GM21390 (cell line): ENCODE results near the gene LOXL4.

Experiments
- ATAC-seq: cut with Tn5 transposase; IDR thresholded peaks from one replicate; pipeline ENCODE4 v1.9.1; 2021; ENCODE audit not compliant: unreplicated experiment

The LOXL4 gene

DNA sequence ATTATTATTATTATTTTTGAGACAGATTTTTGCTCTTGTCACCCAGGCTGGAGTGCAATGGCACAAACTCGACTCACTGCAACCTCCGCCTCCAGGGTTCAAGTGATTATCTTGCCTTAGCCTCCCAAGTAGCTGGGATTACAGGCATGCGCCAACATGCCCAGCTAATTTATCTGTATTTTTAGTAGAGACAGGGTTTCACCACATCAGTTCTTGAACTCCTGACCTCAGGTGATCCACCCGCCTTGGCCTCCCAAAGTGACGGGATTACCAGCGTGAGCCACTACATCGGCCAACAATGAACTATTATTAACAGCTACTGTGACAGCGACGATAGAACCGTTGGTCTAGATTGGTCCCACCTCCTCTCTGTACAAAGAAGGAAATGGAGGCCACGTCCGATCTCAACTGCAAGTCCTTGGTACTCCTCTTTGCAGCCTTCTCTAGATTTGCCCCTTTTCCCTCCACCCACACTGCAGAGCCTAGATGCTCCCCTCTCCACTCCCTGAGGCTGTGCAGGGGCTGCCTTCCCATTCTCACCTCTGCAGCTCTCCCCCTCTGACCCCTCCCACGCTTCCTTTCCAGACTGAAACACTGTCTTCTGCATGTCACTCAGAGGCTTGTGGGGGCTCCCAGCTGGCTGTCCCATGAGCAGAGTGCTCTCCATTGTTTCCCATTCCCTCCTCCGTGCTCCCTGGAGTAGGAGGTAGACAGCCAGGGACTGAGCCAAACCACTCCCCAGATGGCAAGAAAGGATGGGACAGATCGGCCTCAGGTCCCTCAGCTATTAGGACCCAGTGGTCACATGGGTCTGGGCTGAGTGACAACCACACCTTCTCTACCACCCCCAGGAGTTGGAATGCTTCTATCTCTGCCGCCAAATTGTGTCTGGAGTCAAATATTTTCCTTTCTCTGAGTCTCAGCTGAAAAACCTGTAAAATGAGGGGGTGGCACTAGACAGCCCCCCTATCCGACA is 2.3 kb downstream of the LOXL4 start:
- no peak for ATAC-seq

DNA sequence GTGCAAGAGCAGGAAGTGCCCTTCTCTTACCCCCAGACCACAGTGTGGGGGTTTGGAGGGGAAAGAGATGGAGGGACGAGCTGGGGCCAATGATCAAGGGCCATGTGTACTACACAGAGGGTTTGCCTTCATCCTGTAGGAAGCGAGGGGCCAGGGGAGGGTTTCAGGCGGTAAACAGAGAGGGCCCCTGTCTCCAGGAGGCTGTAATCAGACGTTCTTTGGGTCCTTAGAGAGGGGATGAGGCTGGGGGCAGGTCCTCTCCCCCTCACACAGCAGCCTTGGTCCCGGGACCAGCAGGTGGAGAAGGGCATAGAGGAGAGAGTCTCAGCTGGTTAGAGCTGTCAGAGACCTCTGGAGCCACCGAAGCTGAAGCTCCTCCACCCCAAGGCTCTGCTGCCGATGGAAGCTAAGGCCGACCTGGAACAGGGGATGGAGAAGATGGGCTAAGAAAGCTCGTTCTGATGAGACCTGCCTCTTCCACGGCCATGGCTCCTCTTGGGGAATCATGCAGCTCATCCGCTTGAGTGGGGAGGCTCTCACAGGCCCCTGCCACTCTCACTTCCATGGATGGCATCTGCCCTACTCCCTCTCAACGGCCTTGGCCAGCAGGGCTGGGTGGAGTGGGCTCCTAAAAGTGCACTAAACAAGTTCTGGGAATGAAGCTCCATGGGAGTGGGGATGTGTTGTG is 3.5 kb downstream of the LOXL4 start:
- ATAC-seq, result no peak

- no peak for ATAC-seq
These were observed 4.9 kb downstream of the LOXL4 start for GRCh38 chr10:98263088-98263487.

DNA sequence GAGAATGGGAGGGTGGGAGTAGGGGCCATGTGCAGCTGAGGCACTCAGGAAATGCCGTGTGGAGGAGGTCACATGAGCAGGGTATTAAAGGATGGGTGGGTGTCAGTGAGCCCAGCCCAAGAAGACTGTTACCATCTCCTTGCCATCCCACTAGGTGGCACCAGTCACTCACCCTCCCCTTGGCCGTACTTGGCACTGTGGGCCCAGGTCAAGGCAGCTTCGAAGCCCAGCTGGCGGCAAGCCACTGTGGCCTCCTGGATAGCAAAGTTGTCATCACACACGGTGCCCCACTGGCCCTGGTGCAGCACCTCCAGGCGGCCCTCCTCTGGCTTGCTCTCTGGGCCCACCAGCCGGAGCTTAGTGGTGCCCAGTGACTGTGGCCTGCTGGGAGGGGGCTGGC is 5.4 kb downstream of the LOXL4 start:
- ATAC-seq, result no peak

GRCh38 chr10:98261436-98262277 is 6.3 kb downstream of the LOXL4 start:
- ATAC-seq, result no peak

DNA sequence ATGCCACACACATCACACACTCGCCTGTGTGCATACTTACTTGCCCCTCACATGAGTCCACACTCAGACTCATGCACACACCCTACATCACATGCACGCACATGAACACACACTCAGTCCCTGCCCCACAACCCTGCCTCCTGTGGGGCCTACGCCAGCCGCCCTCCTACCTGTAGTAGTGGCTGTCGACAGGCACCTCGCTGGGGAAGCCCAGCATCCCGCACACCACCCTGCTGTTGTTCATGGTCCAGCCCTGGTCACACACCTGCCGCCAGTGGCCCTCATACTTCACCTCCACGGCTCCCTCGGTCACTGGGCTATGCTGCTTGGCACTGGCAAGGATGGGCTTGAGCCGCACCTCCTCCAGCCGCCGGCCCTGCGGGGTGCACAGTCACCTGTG is 7.2 kb downstream of the LOXL4 start:
- no peak for ATAC-seq

DNA sequence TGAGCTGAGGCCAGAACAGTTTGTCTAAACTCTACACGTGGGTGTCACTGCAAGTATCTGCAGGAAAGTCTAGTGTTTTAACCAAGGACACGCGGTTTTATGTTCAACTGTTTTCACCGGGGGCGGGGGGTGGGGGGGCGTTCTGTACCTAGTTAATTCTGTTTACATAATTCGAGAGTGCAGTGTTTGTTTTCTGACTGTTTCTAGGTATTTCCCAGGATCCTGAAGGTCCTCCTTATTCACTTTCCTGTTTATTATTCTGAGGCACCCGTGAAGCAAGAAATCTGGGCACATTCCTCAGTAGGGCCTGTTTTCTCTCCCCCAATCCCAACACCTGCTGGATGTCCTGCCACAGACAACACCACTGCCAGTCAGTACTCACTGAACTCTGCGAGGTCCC is 7.6 kb downstream of the LOXL4 start:
- no peak for ATAC-seq

GRCh38 chr10:98259606-98260315 is 8.2 kb downstream of the LOXL4 start:
- ATAC-seq, result no peak

DNA sequence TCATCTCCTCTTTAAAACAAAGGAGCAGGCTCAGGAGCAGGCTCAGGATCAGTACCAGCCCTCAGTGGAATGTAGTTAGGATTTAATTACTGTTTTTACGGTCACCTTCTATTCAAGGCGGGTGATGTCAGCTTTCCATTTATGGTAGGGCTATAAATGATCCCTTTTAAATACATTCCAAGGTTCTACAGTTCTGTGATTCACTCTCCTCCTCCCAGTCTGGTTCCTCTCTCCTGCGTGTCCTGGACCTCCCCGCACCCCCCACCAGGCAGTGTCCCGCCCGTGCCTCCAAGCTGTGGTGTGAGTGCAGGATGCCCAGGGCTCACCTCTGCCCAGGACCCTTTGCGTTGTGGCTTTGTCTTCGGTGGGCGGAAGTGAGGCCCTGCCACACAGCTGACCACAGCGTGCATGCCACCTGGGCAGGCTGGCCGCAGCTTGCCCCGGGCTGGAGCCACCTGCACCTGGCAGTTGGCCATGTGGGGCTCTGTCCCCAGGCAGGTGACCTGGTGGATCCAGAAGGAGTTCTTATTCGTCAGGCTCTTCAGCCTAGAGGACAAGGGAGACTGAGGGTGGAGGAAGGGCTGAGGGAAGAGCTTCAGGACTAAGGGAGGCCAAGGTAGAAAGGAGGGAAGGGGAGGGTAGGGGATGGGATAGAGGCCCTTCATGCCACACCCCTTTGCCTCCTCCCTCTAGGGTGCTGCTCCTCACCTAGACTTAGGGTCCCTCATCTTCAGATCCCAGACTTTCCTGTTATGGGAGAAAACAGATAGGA is 9.1 kb downstream of the LOXL4 start:
- ATAC-seq, result no peak

DNA sequence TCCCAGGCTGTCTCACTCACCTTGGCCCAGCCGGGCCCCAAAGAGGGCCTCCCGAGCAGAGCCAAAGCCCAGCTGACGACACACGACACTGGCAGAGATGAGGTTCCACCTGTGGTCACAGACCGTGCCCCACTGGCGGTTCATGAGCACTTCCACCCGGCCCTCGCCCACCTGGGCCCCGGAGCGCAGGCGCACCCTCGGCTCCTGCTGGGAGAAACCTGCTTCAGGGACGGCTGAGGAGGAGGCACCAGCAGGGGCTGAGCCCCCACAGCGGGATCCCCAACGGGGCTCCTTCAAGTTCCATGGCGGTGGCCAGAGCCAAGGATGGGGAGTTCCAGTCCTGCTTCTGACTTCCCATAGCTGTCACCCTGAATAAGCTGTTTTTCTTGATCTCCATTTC is 10.0 kb downstream of the LOXL4 start:
- no peak for ATAC-seq

- no peak for ATAC-seq
These were observed 10.8 kb downstream of the LOXL4 start for GRCh38 chr10:98257198-98257597.

DNA sequence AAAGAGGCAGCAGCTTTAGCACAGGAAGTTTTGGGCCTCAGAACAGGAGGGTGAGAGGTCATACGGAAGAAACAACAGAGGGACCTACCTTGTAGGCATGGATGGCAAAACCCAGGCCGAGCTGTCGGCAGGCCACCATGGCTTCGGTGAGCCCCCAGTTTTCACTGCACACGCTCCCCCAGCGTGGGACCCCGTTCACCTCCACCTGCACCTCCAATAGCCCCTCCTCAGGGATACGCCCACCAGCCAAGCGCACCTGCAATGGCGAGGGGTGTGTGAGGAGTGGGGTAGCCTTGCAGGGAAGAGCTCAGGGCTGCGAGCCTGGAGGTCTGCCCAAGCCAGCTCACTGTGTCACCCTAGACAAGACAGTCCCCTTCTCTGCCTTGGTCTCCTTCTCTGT is 11.3 kb downstream of the LOXL4 start:
- no peak for ATAC-seq

GRCh38 chr10:98255146-98255877 is 12.7 kb downstream of the LOXL4 start:
- ATAC-seq, result no peak

DNA sequence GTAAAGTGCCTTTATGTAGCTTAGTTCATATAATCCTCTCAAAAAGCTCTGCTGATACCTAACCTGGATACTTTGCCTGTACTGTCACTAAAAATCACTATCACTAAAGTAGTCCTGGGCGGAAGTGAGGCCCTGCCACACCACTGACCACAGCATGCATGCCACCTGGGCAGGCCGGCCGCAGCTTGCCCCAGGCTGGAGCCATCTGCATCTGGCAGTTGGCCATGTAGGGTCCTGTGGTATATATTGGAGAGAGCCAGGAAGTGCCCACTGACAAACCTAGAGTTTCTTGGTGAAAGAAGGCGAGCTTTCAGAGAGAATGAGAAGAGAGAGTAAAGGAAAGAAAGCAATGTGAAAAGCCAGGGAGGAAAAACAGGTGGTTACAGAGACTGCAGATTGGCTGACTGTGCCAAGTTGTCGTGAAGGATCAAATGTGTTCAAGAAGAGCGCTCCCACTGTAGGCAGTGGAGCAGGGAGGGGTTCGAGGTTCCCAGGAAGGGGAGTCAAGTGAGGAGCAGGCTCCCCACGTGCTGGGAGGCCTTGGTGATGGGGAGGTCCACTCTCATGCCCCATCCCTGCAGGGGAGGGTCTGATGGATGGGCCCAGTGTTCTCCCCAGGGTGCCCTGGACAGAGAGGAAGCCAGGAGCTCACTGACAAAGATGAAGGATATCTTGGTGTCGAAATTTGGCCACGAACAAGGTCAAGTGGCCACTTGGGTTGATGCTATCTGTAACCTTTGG is 13.6 kb downstream of the LOXL4 start:
- ATAC-seq, result no peak

DNA sequence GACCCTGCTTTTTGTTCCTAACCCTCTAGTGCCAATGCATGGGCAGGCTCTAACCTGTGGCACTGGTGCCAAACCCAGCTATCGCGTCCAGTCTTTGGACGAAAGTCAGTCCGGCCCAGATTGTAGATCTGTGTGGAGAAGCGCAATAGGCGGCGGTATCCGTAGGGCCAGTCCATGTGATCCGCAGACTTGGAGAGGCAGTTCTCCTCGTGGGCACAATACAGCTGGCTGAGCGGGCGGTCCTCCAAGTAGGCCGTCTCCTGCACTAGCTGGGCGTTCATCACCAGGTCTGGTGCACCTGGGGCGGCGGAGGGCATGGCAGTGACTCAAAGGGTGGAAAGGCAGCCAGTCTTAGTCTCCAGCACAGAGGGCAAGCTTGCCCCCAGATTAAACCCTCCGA is 14.5 kb downstream of the LOXL4 start:
- ATAC-seq, result no peak

DNA sequence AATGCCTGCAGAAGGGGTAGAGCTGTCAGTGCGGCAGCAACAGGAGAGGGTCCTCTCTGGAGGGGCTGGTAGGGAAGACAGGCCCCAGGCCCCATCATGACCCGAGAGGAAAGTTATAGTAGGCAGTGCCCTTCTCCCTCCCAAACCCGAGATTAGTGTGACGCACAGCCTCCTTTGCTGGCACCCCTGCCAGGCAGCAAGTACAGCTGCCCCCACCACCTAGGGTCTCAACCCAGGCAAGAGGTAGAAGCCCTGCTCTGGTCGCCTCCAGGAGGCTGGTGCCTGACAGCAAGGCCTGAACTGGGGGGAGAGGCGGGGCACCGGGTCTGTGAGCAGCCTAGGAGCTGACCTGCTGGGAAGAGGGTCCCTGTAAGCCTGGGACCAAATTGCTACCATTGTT is 15.5 kb downstream of the LOXL4 start:
- ATAC-seq, result no peak

DNA sequence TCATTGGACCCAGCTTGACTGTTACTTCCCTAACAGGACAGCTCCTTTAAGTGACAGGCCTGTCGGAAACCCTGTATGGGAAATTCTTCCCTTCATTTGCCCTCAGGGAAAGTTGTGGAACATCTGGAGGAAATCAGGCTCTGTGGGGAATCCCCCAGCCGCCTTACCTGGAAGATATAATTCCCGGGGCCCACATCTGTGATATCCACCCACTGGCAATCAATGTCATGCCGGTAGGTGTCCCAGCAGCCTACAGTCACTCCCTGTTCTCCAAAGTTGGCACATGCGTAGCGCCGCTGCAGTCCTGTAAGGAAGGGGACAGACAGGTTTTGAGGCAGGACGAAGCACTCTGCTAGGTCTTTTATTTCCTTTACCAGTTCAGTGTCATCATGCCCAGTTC is 16.6 kb downstream of the LOXL4 start:
- ATAC-seq, result no peak

DNA sequence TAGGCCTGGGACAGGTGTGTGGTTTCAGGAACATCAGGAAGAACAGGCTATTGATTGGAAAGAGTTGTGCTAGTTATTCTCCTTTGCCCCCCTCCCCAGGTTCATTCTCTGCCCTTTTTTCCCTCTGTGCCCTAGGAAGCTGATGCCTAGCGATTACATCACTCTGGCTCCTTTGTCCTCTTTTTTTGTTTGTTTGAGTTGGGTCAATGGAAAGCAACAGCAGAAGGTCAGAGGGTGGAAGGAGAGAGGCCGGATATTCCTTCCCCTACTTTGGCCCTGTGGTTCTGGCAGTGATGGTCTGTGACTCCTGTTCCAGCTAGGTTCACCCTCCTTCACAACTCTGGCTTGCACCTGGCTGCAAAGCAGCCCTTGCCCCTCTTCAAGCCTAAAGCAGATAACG is 18.9 kb downstream of the LOXL4 start:
- ATAC-seq, result no peak

DNA sequence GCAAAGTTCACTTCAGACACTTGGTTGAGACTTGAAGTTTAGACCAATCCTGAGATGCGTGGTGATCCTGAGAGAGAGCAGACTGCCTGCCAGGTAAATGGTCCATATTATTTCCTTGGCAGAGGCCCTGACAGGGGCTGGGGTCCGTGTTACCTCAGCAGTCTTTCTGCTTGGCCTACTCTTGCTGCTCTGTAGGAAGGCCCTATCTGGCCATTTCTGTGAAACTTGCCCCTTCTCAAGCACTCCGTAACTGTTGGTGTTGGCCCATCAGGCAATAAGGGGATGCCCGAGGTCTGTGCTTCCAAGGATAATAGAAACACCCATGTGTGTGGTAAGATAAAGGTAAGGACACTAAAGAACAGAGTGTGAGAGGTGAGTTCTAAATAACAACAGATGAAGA is 20.0 kb downstream of the LOXL4 start:
- no peak for ATAC-seq
